T-cell (primary cell): ENCODE results near the gene ZMYND8. TPM values are rescaled to one million over a fixed set of nuclear protein-coding genes. Genes with fewer than 3 reads are reported as not detected.
A peak's percentile ranks its signal among the peaks of the same experiment; 100 is the strongest.

Source experiments
- ATAC-seq, 4 experiments: fragments of 200-7000 bp in 3 of 4; fragments of 150-1000 bp in 1 of 4; cut with Tn5 transposase; replicated peaks in 1 of 4; 1 replicate in 3 of 4; 2 replicates in 1 of 4; pipeline ENCODE4 v1.10.0; 2021; ENCODE audit warnings: moderate library complexity in 3 of 4, mild to moderate bottlenecking in 2 of 4, moderate number of reproducible peaks in 1 of 4
- CTCF ChIA-PET, 2 donors: fragments of 300-600 bp; sonication (Branson Sonifier 250); formaldehyde crosslinking; loops; one replicate each; lab custom pipeline; 2022; ENCODE audit warnings: antibody characterized with exemption in 2 of 2; lab: Charles Lee
- POLR2A ChIA-PET, 2 donors: fragments of 300-600 bp; sonication (Branson Sonifier 250); formaldehyde crosslinking; loops; one replicate each; lab custom pipeline; 2022; ENCODE audit warnings: antibody characterized with exemption in 2 of 2; lab: Charles Lee
- DNase-seq, 35 experiments: peaks; one replicate each; pipeline versions ENCODE4 v3.0.0 to v3.0.0-alpha.2; 2013 to 2023
- H3K27ac ChIP-seq: one replicate; pipeline ENCODE4 v1.5.1; 2013; ENCODE audit warnings: low read length
- H3K27me3 ChIP-seq, 2 experiments: replicated peaks in 1 of 2; 1 replicate in 1 of 2; 2 replicates in 1 of 2; pipeline versions ENCODE4 v1.6.1 to v1.7.0; 2013; ENCODE audit warnings: low read length in 1 of 2, mixed read lengths in 1 of 2; ENCODE audit not compliant: control insufficient read depth in 2 of 2, insufficient read depth in 2 of 2; ENCODE audit errors: extremely low read depth in 1 of 2
- H3K36me3 ChIP-seq, 2 donors: 1 replicate in 1 of 2; 2 replicates in 1 of 2; pipeline versions ENCODE4 v1.6.1 to v1.7.0; 2013; ENCODE audit warnings: low read length in 1 of 2; ENCODE audit not compliant: control insufficient read depth in 2 of 2, insufficient read depth in 1 of 2; ENCODE audit errors: extremely low read depth in 1 of 2
- H3K4me1 ChIP-seq, 2 experiments: 1 replicate in 1 of 2; 2 replicates in 1 of 2; pipeline versions ENCODE4 v1.6.1 to v1.7.0; 2013; ENCODE audit warnings: low read length in 2 of 2, mixed read lengths in 1 of 2; ENCODE audit not compliant: insufficient read depth in 2 of 2, control insufficient read depth in 1 of 2; ENCODE audit errors: extremely low read depth in 1 of 2
- H3K4me3 ChIP-seq, 2 donors: 1 replicate in 1 of 2; 2 replicates in 1 of 2; pipeline versions ENCODE4 v1.5.1 to v1.7.0; 2013; ENCODE audit warnings: mild to moderate bottlenecking in 2 of 2, low read length in 1 of 2, moderate library complexity in 1 of 2; ENCODE audit not compliant: control insufficient read depth in 1 of 2; ENCODE audit errors: extremely low read depth in 1 of 2
- H3K9me3 ChIP-seq: 2 replicates; pipeline ENCODE4 v1.7.0; 2013
- H3K27ac Mint-ChIP-seq, 2 donors: one replicate each; pipeline ENCODE4 v1.8.0; 2020 to 2021; ENCODE audit warnings: mild to moderate bottlenecking in 2 of 2, mixed read lengths in 2 of 2
- H3K27me3 Mint-ChIP-seq, 2 donors: one replicate each; pipeline ENCODE4 v1.8.0; 2021 to 2022; ENCODE audit warnings: mixed read lengths in 2 of 2
- H3K36me3 Mint-ChIP-seq: one replicate; pipeline ENCODE4 v1.8.0; 2021; ENCODE audit warnings: mixed read lengths
- H3K4me1 Mint-ChIP-seq, 3 donors: one replicate each; pipeline ENCODE4 v1.8.0; 2020 to 2022; ENCODE audit warnings: mixed read lengths in 3 of 3, mild to moderate bottlenecking in 1 of 3
- H3K4me3 Mint-ChIP-seq, 3 donors: one replicate each; pipeline ENCODE4 v1.8.0; 2020 to 2022; ENCODE audit warnings: mild to moderate bottlenecking in 3 of 3, mixed read lengths in 3 of 3, moderate library complexity in 3 of 3
- H3K9me3 Mint-ChIP-seq, 3 donors: one replicate each; pipeline ENCODE4 v1.8.0; 2020 to 2022; ENCODE audit warnings: mixed read lengths in 3 of 3
- WGBS: methylation state at CpG from one replicate; pipeline ENCODE4 v1.1.5; 2013; ENCODE audit warnings: missing lambda C conversion rate; ENCODE audit not compliant: insufficient coverage; 5-methylcytosine and 5-hydroxymethylcytosine counted together
- total RNA-seq, 35 experiments: library from RNA in 6 of 35; stranded (reverse) in 6 of 35; fragments of 120-200 nt in 1 of 35; gene quantifications; one replicate each; pipeline versions ENCODE4 v1.2.1 to v1.2.4 and lab custom pipeline; 2013 to 2026

ZMYND8 gene
- total RNA-seq, 5 donors from 2014 or later (not counting 1 experiment from before 2014, with no cell fraction given), result 39.6 to 68.9 (median 43.6) TPM

- H3K27ac ChIP-seq, result no peak overlapping the region
- H3K9me3 Mint-ChIP-seq, result no peaks in the 10 kb centered on the region
- WGBS, result 88% methylated on average over 3 of the region's 10 CpGs
- H3K4me3 Mint-ChIP-seq, result peak overlapping the region in 1 of 3 donors; percentile 13
- no peaks in the 10 kb centered on the region for H3K9me3 ChIP-seq
- peaks cover 15% of the 10 kb centered on the region for H3K36me3 Mint-ChIP-seq
- peaks cover 18 to 20% of the 10 kb centered on the region in 2 donors for H3K36me3 ChIP-seq
- ATAC-seq, result no peak
- no peaks in the 10 kb centered on the region for H3K27me3 Mint-ChIP-seq
- peak overlapping the region; percentile 58 to 90 for H3K27ac Mint-ChIP-seq
- H3K27me3 ChIP-seq, result no peaks in the 10 kb centered on the region
- CTCF ChIA-PET, result interaction anchor here in 1 of 2 donors (0.5 to 0.9 kb wide), 2 partner anchors 33 to 68 kb away, joined by 3 to 6 read pairs; no protein-coding TSS in a partner anchor
- peaks cover 2 to 43% of the 10 kb centered on the region in 2 experiments for H3K4me1 ChIP-seq
- no peak overlapping the region for H3K4me3 ChIP-seq
- DNase-seq, result no peak
- peaks cover 48 to 71% (median 67%) of the 10 kb centered on the region in 3 donors for H3K4me1 Mint-ChIP-seq
- POLR2A ChIA-PET, result no interaction called here
Measured at GRCh38 chr20:47315339-47316056, 41.0 kb downstream of the ZMYND8 start.

GRCh38 chr20:47314647-47315338 is 41.7 kb downstream of the ZMYND8 start:
- no CpG with 5 or more reads among the region's 3 CpGs for WGBS
- Mint-ChIP-seq H3K9me3 (no peaks in the 10 kb centered on the region), H3K27me3 (no peaks in the 10 kb centered on the region), H3K27ac (peak overlapping the region; percentile 49 to 79), H3K36me3 (peaks cover 16% of the 10 kb centered on the region), H3K4me1 (peaks cover 41 to 64% (median 61%) of the 10 kb centered on the region in 3 donors), H3K4me3 (no peak overlapping the region)
- Histone ChIP-seq H3K27me3 (no peaks in the 10 kb centered on the region), H3K4me1 (peaks cover 2 to 36% of the 10 kb centered on the region in 2 experiments), H3K4me3 (no peak overlapping the region), H3K36me3 (peaks cover 22 to 25% of the 10 kb centered on the region in 2 donors), H3K27ac (no peak overlapping the region), H3K9me3 (no peaks in the 10 kb centered on the region)
- no peak for DNase-seq
- no peak for ATAC-seq
- ChIA-PET POLR2A (no interaction called here), CTCF (interaction anchor here in 1 of 2 donors (1.4 kb wide), 1 partner anchor 69 kb away, joined by 4 read pairs; no protein-coding TSS in a partner anchor)

GRCh38 chr20:47311967-47312681 is 44.4 kb downstream of the ZMYND8 start:
- peaks cover 39 to 40% of the 10 kb centered on the region in 2 donors for H3K36me3 ChIP-seq
- Mint-ChIP-seq H3K27ac (no peak overlapping the region), H3K36me3 (peaks cover 25% of the 10 kb centered on the region), H3K4me3 (no peak overlapping the region), H3K9me3 (no peaks in the 10 kb centered on the region), H3K27me3 (no peaks in the 10 kb centered on the region), H3K4me1 (peaks cover 15 to 37% (median 36%) of the 10 kb centered on the region in 3 donors)
- H3K27me3 ChIP-seq, result no peaks in the 10 kb centered on the region
- no peaks in the 10 kb centered on the region for H3K9me3 ChIP-seq
- CTCF ChIA-PET, result no interaction called here
- H3K27ac ChIP-seq, result no peak overlapping the region
- 99% methylated on average over 7 of the region's 11 CpGs for WGBS
- DNase-seq, result no peak
- ATAC-seq, result no peak
- POLR2A ChIA-PET, result interaction anchor here in 1 of 2 donors (0.6 kb wide), 1 partner anchor 142 kb away, joined by 3 read pairs; no protein-coding TSS in a partner anchor
- no peak overlapping the region for H3K4me3 ChIP-seq
- peaks cover 1 to 9% of the 10 kb centered on the region in 2 experiments for H3K4me1 ChIP-seq

GRCh38 chr20:47311211-47311610 is 45.3 kb downstream of the ZMYND8 start:
- peaks cover 0 to 6% of the 10 kb centered on the region in 2 experiments for H3K4me1 ChIP-seq
- CTCF ChIA-PET, result no interaction called here
- POLR2A ChIA-PET, result no interaction called here
- H3K4me1 Mint-ChIP-seq, result peaks cover 11 to 33% (median 29%) of the 10 kb centered on the region in 3 donors
- ATAC-seq (no peak), DNase-seq (no peak)
- peaks cover 46 to 47% of the 10 kb centered on the region in 2 donors for H3K36me3 ChIP-seq
- H3K4me3 ChIP-seq, result no peak overlapping the region
- no peak overlapping the region for H3K4me3 Mint-ChIP-seq
- H3K36me3 Mint-ChIP-seq, result peaks cover 29% of the 10 kb centered on the region
- 92% methylated on average over 5 of the region's 5 CpGs for WGBS
- H3K9me3 ChIP-seq, result no peaks in the 10 kb centered on the region
- H3K27me3 Mint-ChIP-seq, result no peaks in the 10 kb centered on the region
- H3K27ac Mint-ChIP-seq, result no peak overlapping the region
- no peaks in the 10 kb centered on the region for H3K27me3 ChIP-seq
- H3K27ac ChIP-seq, result no peak overlapping the region
- H3K9me3 Mint-ChIP-seq, result no peaks in the 10 kb centered on the region

- Mint-ChIP-seq H3K4me3 (no peak overlapping the region), H3K27ac (no peak overlapping the region), H3K36me3 (peaks cover 30% of the 10 kb centered on the region), H3K9me3 (no peaks in the 10 kb centered on the region), H3K27me3 (no peaks in the 10 kb centered on the region), H3K4me1 (peaks cover 8 to 32% (median 29%) of the 10 kb centered on the region in 3 donors)
- DNase-seq, result no peak
- ChIA-PET POLR2A (no interaction called here), CTCF (no interaction called here)
- ATAC-seq, result no peak
- WGBS, result 96% methylated on average over 4 of the region's 8 CpGs
- no peak overlapping the region for H3K4me3 ChIP-seq
- no peaks in the 10 kb centered on the region for H3K9me3 ChIP-seq
- no peaks in the 10 kb centered on the region for H3K27me3 ChIP-seq
- H3K36me3 ChIP-seq, result peaks cover 51% of the 10 kb centered on the region in 2 donors
- no peak overlapping the region for H3K27ac ChIP-seq
- H3K4me1 ChIP-seq, result peaks cover 0 to 8% of the 10 kb centered on the region in 2 experiments
Measured at GRCh38 chr20:47310729-47311128, 45.8 kb downstream of the ZMYND8 start.
